Small intestine (tissue), 7 donors: Measurements from ENCODE around the gene ALLC. TPM values are rescaled to one million over a fixed set of nuclear protein-coding genes. Genes with fewer than 3 reads are reported as not detected.

ENCODE experiments used
- DNase-seq, 2 donors: peaks; one replicate each; pipeline versions ENCODE4 v3.0.0 to v3.0.0-alpha.2; 2013
- FAIRE-seq: peaks from 2 replicates; lab custom pipeline; 2012; peaks lifted over from hg19 to GRCh38; lab: Jason Lieb, UNC
- H3K27ac ChIP-seq, 3 donors: one replicate each; pipeline ENCODE4 v1.5.1; 2013; ENCODE audit warnings: low read length in 2 of 3, mild to moderate bottlenecking in 2 of 3, control low read depth in 1 of 3, inconsistent platforms in 1 of 3, low read depth in 1 of 3, moderate library complexity in 1 of 3
- H3K27me3 ChIP-seq, 3 donors: one replicate each; pipeline ENCODE4 v1.6.1; 2013; ENCODE audit warnings: low read length in 3 of 3, inconsistent platforms in 1 of 3; ENCODE audit not compliant: control insufficient read depth in 3 of 3, insufficient read depth in 3 of 3
- H3K36me3 ChIP-seq, 3 donors: one replicate each; pipeline ENCODE4 v1.6.1; 2013; ENCODE audit warnings: low read length in 3 of 3, inconsistent platforms in 1 of 3, low read depth in 1 of 3, mild to moderate bottlenecking in 1 of 3, moderate library complexity in 1 of 3; ENCODE audit not compliant: control insufficient read depth in 3 of 3, insufficient read depth in 2 of 3
- H3K4me1 ChIP-seq, 3 donors: one replicate each; pipeline ENCODE4 v1.6.1; 2013; ENCODE audit warnings: low read length in 2 of 3, inconsistent platforms in 1 of 3, low read depth in 1 of 3, mild to moderate bottlenecking in 1 of 3, moderate library complexity in 1 of 3; ENCODE audit not compliant: control insufficient read depth in 3 of 3, insufficient read depth in 2 of 3
- H3K4me3 ChIP-seq, 3 donors: one replicate each; pipeline ENCODE4 v1.5.1; 2013; ENCODE audit warnings: low read length in 3 of 3, control low read depth in 1 of 3, inconsistent platforms in 1 of 3, low read depth in 1 of 3, mild to moderate bottlenecking in 1 of 3, moderate library complexity in 1 of 3
- H3K9me3 ChIP-seq, 2 donors: one replicate each; pipeline ENCODE4 v1.6.1; 2013; ENCODE audit warnings: low read depth in 1 of 2, low read length in 1 of 2; ENCODE audit not compliant: control insufficient read depth in 2 of 2, insufficient read depth in 1 of 2
- WGBS, 3 donors: extraction: QIAGEN DNeasy Blood & Tissue Kit; methylation state at CpG; one replicate each; pipeline ENCODE4 v1.1.7; 2013; 5-methylcytosine and 5-hydroxymethylcytosine counted together
- polyA plus RNA-seq, 4 donors: library from polyadenylated mRNA; stranded (reverse) in 3 of 4; unstranded in 1 of 4; fragments of 200-250 nt in 3 of 4; fragments of 120-200 nt in 1 of 4; gene quantifications; one replicate each; pipeline versions ENCODE4 v1.2.1 to v1.2.3, GENCODE V29; 2013
- donor health status: healthy with polysubstance abuse.
- donor health status: control.
- donor health status: control.
- donor health status: Bipolar disorder and iron deficiency.
- donor health status: healthy.

The ALLC gene
- polyA plus RNA-seq, 4 donors = 0.07 TPM; not detected in 3

- Histone ChIP-seq H3K9me3 (no peaks in the 10 kb centered on the region), H3K4me3 (no peak overlapping the region), H3K4me1 (no peaks in the 10 kb centered on the region), H3K27me3 (peaks cover 0 to 2% (median 0%) of the 10 kb centered on the region in 3 donors), H3K27ac (no peak overlapping the region), H3K36me3 (no peaks in the 10 kb centered on the region)
- FAIRE-seq (no peak), DNase-seq (no peak)
- WGBS, 3 donors = 79 to 87% (median 84%) methylated on average over 11 of the region's 11 CpGs
These were observed 12.9 kb downstream of the ALLC start for GRCh38 chr2:3670941-3671340.

- no peaks in the 10 kb centered on the region for H3K9me3 ChIP-seq
- DNase-seq = no peak
- H3K27me3 ChIP-seq = no peaks in the 10 kb centered on the region
- FAIRE-seq = no peak
- H3K36me3 ChIP-seq = no peaks in the 10 kb centered on the region
- 75 to 81% (median 77%) methylated on average over 7 to 9 of the region's 9 CpGs for WGBS, 3 donors
- no peak overlapping the region for H3K27ac ChIP-seq
- no peaks in the 10 kb centered on the region for H3K4me1 ChIP-seq
- H3K4me3 ChIP-seq = no peak overlapping the region
These were observed 15.1 kb downstream of the ALLC start for GRCh38 chr2:3672861-3673678.

GRCh38 chr2:3674066-3674845 is 16.3 kb downstream of the ALLC start:
- 81 to 91% (median 88%) methylated on average over 9 of the region's 9 CpGs for WGBS, 3 donors
- no peak overlapping the region for H3K27ac ChIP-seq

GRCh38 chr2:3675687-3676086 is 17.7 kb downstream of the ALLC start:
- Histone ChIP-seq H3K4me3 (no peak overlapping the region), H3K27ac (no peak overlapping the region), H3K36me3 (no peaks in the 10 kb centered on the region), H3K27me3 (no peaks in the 10 kb centered on the region), H3K4me1 (no peaks in the 10 kb centered on the region), H3K9me3 (no peaks in the 10 kb centered on the region)
- DNase-seq (no peak), FAIRE-seq (no peak)
- WGBS, 3 donors = 78 to 88% (median 87%) methylated on average over 4 of the region's 4 CpGs

More at GRCh38 chr2:3674066-3674845, 16.3 kb downstream of the ALLC start:
- H3K27me3 ChIP-seq = no peaks in the 10 kb centered on the region
- no peak overlapping the region for H3K4me3 ChIP-seq
- H3K36me3 ChIP-seq = no peaks in the 10 kb centered on the region
- H3K9me3 ChIP-seq = no peaks in the 10 kb centered on the region
- no peaks in the 10 kb centered on the region for H3K4me1 ChIP-seq
- DNase-seq (no peak), FAIRE-seq (no peak)

- no peaks in the 10 kb centered on the region for H3K36me3 ChIP-seq
- H3K4me3 ChIP-seq = no peak overlapping the region
- WGBS, 3 donors = 80 to 84% (median 82%) methylated on average over 9 of the region's 9 CpGs
- no peak overlapping the region for H3K27ac ChIP-seq
- no peak for DNase-seq
- no peaks in the 10 kb centered on the region for H3K4me1 ChIP-seq
- no peaks in the 10 kb centered on the region for H3K9me3 ChIP-seq
- no peaks in the 10 kb centered on the region for H3K27me3 ChIP-seq
- FAIRE-seq = no peak
These were observed 19.4 kb downstream of the ALLC start for GRCh38 chr2:3677436-3677835.

GRCh38 chr2:3678212-3678611 is 20.2 kb downstream of the ALLC start:
- H3K27ac ChIP-seq = no peak overlapping the region
- no peaks in the 10 kb centered on the region for H3K27me3 ChIP-seq
- H3K9me3 ChIP-seq = no peaks in the 10 kb centered on the region
- DNase-seq (no peak), FAIRE-seq (no peak)
- H3K4me3 ChIP-seq = no peak overlapping the region
- H3K4me1 ChIP-seq = no peaks in the 10 kb centered on the region
- WGBS, 3 donors = 57 to 84% (median 71%) methylated on average over 9 of the region's 9 CpGs
- H3K36me3 ChIP-seq = no peaks in the 10 kb centered on the region

- no peak overlapping the region for H3K27ac ChIP-seq
- H3K36me3 ChIP-seq = no peaks in the 10 kb centered on the region
- no peaks in the 10 kb centered on the region for H3K4me1 ChIP-seq
- FAIRE-seq = no peak
- WGBS, 3 donors = 90 to 96% (median 92%) methylated on average over 2 of the region's 2 CpGs
- H3K4me3 ChIP-seq = no peak overlapping the region
- no peak for DNase-seq
- no peaks in the 10 kb centered on the region for H3K27me3 ChIP-seq
- no peaks in the 10 kb centered on the region for H3K9me3 ChIP-seq
These were observed 21.2 kb downstream of the ALLC start for GRCh38 chr2:3679180-3679579.

GRCh38 chr2:3679616-3680393 is 21.8 kb downstream of the ALLC start:
- no peak overlapping the region for H3K4me3 ChIP-seq
- H3K4me1 ChIP-seq = no peaks in the 10 kb centered on the region
- FAIRE-seq = no peak
- no peaks in the 10 kb centered on the region for H3K36me3 ChIP-seq
- WGBS, 3 donors = 83 to 90% (median 85%) methylated on average over 23 of the region's 23 CpGs
- H3K27me3 ChIP-seq = no peaks in the 10 kb centered on the region
- H3K9me3 ChIP-seq = no peaks in the 10 kb centered on the region
- no peak overlapping the region for H3K27ac ChIP-seq
- DNase-seq = no peak
